ENCODE data around the gene SCCPDH. TPM values are rescaled to one million over a fixed set of nuclear protein-coding genes. Genes with fewer than 3 reads are reported as not detected.

Gene SCCPDH
- total and polyA plus RNA-seq, 2 of the 13 experiments (the other 11 are each of a cell fraction or from before 2014, with no cell fraction given), result 36.7 to 62.3 TPM

DNA sequence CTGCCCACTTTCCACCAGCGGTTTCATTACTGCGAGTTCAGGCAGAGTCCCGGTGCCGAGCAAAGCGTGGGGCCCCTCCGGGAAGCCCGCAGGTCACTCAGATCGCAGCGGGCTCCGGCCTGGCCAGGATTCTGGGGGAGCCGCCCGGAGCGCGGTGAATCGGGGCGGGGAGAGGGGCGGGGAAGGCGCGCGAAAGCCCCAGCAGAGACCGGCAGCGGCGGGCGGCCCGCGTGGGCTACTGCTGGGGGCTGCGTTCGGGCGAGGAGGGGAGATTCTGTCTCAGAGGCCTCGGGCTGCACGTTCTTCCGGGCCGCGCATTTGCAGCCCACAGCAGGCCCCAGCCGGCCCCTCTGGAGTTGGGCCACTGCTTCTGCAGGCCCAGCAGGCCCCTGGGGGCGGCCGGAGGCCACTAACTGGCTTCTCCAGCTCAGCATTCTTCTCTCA lies 64.7 kb downstream of the SCCPDH start:
- CTCF ChIA-PET (ENCODE audit: low intra/inter-chr PET ratio, low total read pairs), result no interaction called here
- POLR2A ChIA-PET, result no interaction called here
- Histone ChIP-seq H3K27ac (ENCODE audit: extremely low read length, insufficient read depth, low read length) (no peak overlapping the region), H3K36me3 (replicated peaks in 1 of 2; ENCODE audit: control insufficient read depth in 1 of 2, insufficient read depth in 2 of 2, low read length in 2 of 2) (no peaks in the 10 kb centered on the region), H4K20me1 (ENCODE audit: insufficient read depth, low read length) (no peaks in the 10 kb centered on the region), H3K4me2 (ENCODE audit: low read depth, low read length) (peak overlapping the region; percentile 71), H3K9ac (ENCODE audit: insufficient read depth, low read depth, low read length) (peak overlapping the region; percentile 57), H3K4me1 (ENCODE audit: insufficient read depth, low read length) (peaks cover 20% of the 10 kb centered on the region), H3K27me3 (ENCODE audit: control insufficient read depth in 1 of 2, insufficient read depth in 2 of 2, low read length in 2 of 2) (no peaks in the 10 kb centered on the region; a peak in 1 of 5 replicates), H3K9me3 (ENCODE audit: low read length) (peaks cover 7% of the 10 kb centered on the region; the same call in 1 of the 2 replicates), H2AFZ (ENCODE audit: low read length) (peak overlapping the region; percentile 38), H3K4me3 (replicated peaks in 1 of 3; ENCODE audit: insufficient read depth in 1 of 3, low read depth in 2 of 3, low read length in 3 of 3) (peak overlapping the region in 2 of 3 experiments; percentile 40 to 60; a peak in 4 of 6 replicates), H3K79me2 (ENCODE audit: insufficient read depth, low read length) (no peaks in the 10 kb centered on the region)
- DNase-seq (ENCODE audit: low spot score) (no peak), ATAC-seq (peak; percentile 54), FAIRE-seq (no peak)
- 64% methylated on average over 31 of the region's 37 CpGs for WGBS (ENCODE audit: low lambda C conversion rate)
- BruUV-seq (replicated peaks), result no TSS peak
- in situ Hi-C loops (cut with HindIII; ENCODE audit: extremely low pct_ligation_motif_present, low pct_unique_long_range_greater_than_20kb), result no loop called here
- intact Hi-C loops (cut with micrococcal nuclease; ENCODE audit: unreplicated experiment), result no loop called here
- TF ChIP-seq ZNF569 (CRISPR knock-in tag; IDR thresholded peaks at IDR 0.05; ENCODE audit: borderline replicate concordance), result no peak
- no peak for TF ChIP-seq MED8 (CRISPR knock-in tag; IDR thresholded peaks at IDR 0.05; ENCODE audit: insufficient replicate concordance)
- peak; percentile 49; the same call in 1 of the 2 replicates for TF ChIP-seq KDM2A (CRISPR knock-in tag; IDR thresholded peaks at IDR 0.05; ENCODE audit: borderline replicate concordance, low read depth)
- TF ChIP-seq, protein P1, sequence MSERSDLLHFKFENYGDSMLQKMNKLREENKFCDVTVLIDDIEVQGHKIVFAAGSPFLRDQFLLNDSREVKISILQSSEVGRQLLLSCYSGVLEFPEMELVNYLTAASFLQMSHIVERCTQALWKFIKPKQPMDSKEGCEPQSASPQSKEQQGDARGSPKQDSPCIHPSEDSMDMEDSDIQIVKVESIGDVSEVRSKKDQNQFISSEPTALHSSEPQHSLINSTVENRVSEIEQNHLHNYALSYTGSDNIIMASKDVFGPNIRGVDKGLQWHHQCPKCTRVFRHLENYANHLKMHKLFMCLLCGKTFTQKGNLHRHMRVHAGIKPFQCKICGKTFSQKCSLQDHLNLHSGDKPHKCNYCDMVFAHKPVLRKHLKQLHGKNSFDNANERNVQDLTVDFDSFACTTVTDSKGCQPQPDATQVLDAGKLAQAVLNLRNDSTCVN (CRISPR knock-in tag; IDR thresholded peaks at IDR 0.05; ENCODE audit: borderline replicate concordance), result no peak
- no peak for TF ChIP-seq ZNF10 (CRISPR knock-in tag; IDR thresholded peaks at IDR 0.05; ENCODE audit: borderline replicate concordance, low read depth)
- no peak for TF ChIP-seq ZMYM2 (CRISPR knock-in tag; IDR thresholded peaks at IDR 0.05)
- TF ChIP-seq, protein P2, sequence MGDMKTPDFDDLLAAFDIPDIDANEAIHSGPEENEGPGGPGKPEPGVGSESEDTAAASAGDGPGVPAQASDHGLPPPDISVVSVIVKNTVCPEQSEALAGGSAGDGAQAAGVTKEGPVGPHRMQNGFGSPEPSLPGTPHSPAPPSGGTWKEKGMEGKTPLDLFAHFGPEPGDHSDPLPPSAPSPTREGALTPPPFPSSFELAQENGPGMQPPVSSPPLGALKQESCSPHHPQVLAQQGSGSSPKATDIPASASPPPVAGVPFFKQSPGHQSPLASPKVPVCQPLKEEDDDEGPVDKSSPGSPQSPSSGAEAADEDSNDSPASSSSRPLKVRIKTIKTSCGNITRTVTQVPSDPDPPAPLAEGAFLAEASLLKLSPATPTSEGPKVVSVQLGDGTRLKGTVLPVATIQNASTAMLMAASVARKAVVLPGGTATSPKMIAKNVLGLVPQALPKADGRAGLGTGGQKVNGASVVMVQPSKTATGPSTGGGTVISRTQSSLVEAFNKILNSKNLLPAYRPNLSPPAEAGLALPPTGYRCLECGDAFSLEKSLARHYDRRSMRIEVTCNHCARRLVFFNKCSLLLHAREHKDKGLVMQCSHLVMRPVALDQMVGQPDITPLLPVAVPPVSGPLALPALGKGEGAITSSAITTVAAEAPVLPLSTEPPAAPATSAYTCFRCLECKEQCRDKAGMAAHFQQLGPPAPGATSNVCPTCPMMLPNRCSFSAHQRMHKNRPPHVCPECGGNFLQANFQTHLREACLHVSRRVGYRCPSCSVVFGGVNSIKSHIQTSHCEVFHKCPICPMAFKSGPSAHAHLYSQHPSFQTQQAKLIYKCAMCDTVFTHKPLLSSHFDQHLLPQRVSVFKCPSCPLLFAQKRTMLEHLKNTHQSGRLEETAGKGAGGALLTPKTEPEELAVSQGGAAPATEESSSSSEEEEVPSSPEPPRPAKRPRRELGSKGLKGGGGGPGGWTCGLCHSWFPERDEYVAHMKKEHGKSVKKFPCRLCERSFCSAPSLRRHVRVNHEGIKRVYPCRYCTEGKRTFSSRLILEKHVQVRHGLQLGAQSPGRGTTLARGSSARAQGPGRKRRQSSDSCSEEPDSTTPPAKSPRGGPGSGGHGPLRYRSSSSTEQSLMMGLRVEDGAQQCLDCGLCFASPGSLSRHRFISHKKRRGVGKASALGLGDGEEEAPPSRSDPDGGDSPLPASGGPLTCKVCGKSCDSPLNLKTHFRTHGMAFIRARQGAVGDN (CRISPR knock-in tag; IDR thresholded peaks at IDR 0.05), result peak; percentile 66
- no peak for TF ChIP-seq NKX3-1 (CRISPR knock-in tag; IDR thresholded peaks at IDR 0.05)
- no peak for TF ChIP-seq ZBTB3 (CRISPR knock-in tag; IDR thresholded peaks at IDR 0.05; ENCODE audit: borderline replicate concordance, low read depth)
- no peak for TF ChIP-seq NFYC (CRISPR knock-in tag; IDR thresholded peaks at IDR 0.05)
- no peak for TF ChIP-seq ZNF761 (CRISPR knock-in tag; conservative IDR thresholded peaks at IDR 0.05)
- TF ChIP-seq EEA1 (CRISPR knock-in tag; IDR thresholded peaks at IDR 0.05; ENCODE audit: borderline replicate concordance), result no peak
- no peak for TF ChIP-seq MTF1 (CRISPR knock-in tag; IDR thresholded peaks at IDR 0.05)
- TF ChIP-seq ZNF331 (CRISPR knock-in tag; IDR thresholded peaks at IDR 0.05), result no peak
- TF ChIP-seq ZNF674 (CRISPR knock-in tag; IDR thresholded peaks at IDR 0.05; ENCODE audit: low read depth), result no peak
- TF ChIP-seq AGO1 (IDR thresholded peaks at IDR 0.05; ENCODE audit: low read depth, low read length, poor library complexity, severe bottlenecking), result peak; percentile 88
- no peak for TF ChIP-seq ZNF616 (CRISPR knock-in tag; IDR thresholded peaks at IDR 0.05; ENCODE audit: low read depth)
- TF ChIP-seq MXI1 (IDR thresholded peaks at IDR 0.05; ENCODE audit: borderline replicate concordance, low read depth, low read length), result no peak
- peak; percentile 12; the same call in 1 of the 2 replicates for TF ChIP-seq GABPB1 (CRISPR knock-in tag; IDR thresholded peaks at IDR 0.05)
- no peak for TF ChIP-seq RORA (CRISPR knock-in tag; IDR thresholded peaks at IDR 0.05)
- no peak for TF ChIP-seq RCOR2 (CRISPR knock-in tag; IDR thresholded peaks at IDR 0.05)
- no peak for TF ChIP-seq NFATC3 (CRISPR knock-in tag; IDR thresholded peaks at IDR 0.05)

Data from HepG2 (cell line).